B cell (primary cell): ENCODE data around the gene ANO9. TPM values are rescaled to one million over a fixed set of nuclear protein-coding genes. Genes with fewer than 3 reads are reported as not detected.

Experiments
- ATAC-seq: fragments of 200-7000 bp; cut with Tn5 transposase; one replicate; pipeline ENCODE4 v1.10.0; 2021; ENCODE audit warnings: low read depth, mild to moderate bottlenecking, moderate number of reproducible peaks, moderate library complexity
- CTCF ChIA-PET: fragments of 350-600 bp; sonication (Branson Sonifier 250); formaldehyde crosslinking; loops from one replicate; lab custom pipeline; 2021; ENCODE audit warnings: antibody characterized with exemption, inconsistent platforms; lab: Charles Lee
- POLR2A ChIA-PET: fragments of 350-600 bp; sonication (Branson Sonifier 250); formaldehyde crosslinking; loops from one replicate; lab custom pipeline; 2021; ENCODE audit warnings: antibody characterized with exemption; lab: Charles Lee
- DNase-seq: peaks from one replicate; pipeline ENCODE4 v3.0.0; 2013
- H2AFZ ChIP-seq: 2 replicates; pipeline ENCODE4 v1.6.1; 2012; ENCODE audit warnings: mild to moderate bottlenecking, low read depth, low read length; ENCODE audit not compliant: insufficient read depth, poor library complexity, severe bottlenecking
- H3K27ac ChIP-seq, 2 donors: 1 replicate in 1 of 2; 2 replicates in 1 of 2; pipeline ENCODE4 v1.5.1; 2012 to 2013; ENCODE audit warnings: low read length in 2 of 2, mild to moderate bottlenecking in 2 of 2, moderate library complexity in 1 of 2
- H3K27me3 ChIP-seq, 4 experiments: fragments of 200-600 bp in 1 of 4; sonication (generic) in 1 of 4; replicated peaks in 1 of 4; 1 replicate in 2 of 4; 2 replicates in 2 of 4; pipeline versions ENCODE4 v1.6.1 to v1.7.0; 2013 to 2016; ENCODE audit warnings: low read length in 3 of 4, mild to moderate bottlenecking in 2 of 4, mixed read lengths in 1 of 4, moderate library complexity in 1 of 4; ENCODE audit not compliant: insufficient read depth in 4 of 4, control insufficient read depth in 3 of 4; ENCODE audit errors: control extremely low read depth in 1 of 4
- H3K36me3 ChIP-seq, 2 experiments: replicated peaks in 1 of 2; 1 replicate in 1 of 2; 2 replicates in 1 of 2; pipeline versions ENCODE4 v1.6.1 to v1.7.1; 2013; ENCODE audit warnings: low read length in 1 of 2; ENCODE audit not compliant: insufficient read depth in 2 of 2, control insufficient read depth in 1 of 2; ENCODE audit errors: control extremely low read depth in 1 of 2, extremely low read depth in 1 of 2
- H3K4me1 ChIP-seq, 2 donors: fragments of 200-600 bp in 1 of 2; sonication (generic) in 1 of 2; 1 replicate in 1 of 2; 2 replicates in 1 of 2; pipeline versions ENCODE4 v1.5.1 to v1.6.1; 2013 to 2017; ENCODE audit warnings: low read length in 2 of 2; ENCODE audit not compliant: control insufficient read depth in 2 of 2, insufficient read depth in 2 of 2
- H3K4me2 ChIP-seq: replicated peaks from 2 replicates; pipeline ENCODE3; 2012; ENCODE audit warnings: mild to moderate bottlenecking, low read depth, low read length; ENCODE audit not compliant: poor library complexity, severe bottlenecking
- H3K4me3 ChIP-seq, 5 experiments: fragments of 200-600 bp in 1 of 5; sonication (generic) in 1 of 5; 1 replicate in 3 of 5; 2 replicates in 2 of 5; pipeline versions ENCODE4 v1.5.1 to v1.7.0; 2011 to 2016; ENCODE audit warnings: low read length in 4 of 5, mild to moderate bottlenecking in 4 of 5, low read depth in 2 of 5, control low read depth in 1 of 5, moderate library complexity in 1 of 5; ENCODE audit not compliant: insufficient read depth in 1 of 5; ENCODE audit errors: control extremely low read depth in 1 of 5, extremely low read depth in 1 of 5
- H3K79me2 ChIP-seq: fragments of 200-600 bp; sonication (generic); one replicate; pipeline ENCODE4 v1.6.0; 2016; ENCODE audit warnings: low read length; ENCODE audit not compliant: control insufficient read depth, insufficient read depth
- H3K9ac ChIP-seq: fragments of 200-600 bp; sonication (generic); 2 replicates; pipeline ENCODE4 v1.6.1; 2017; ENCODE audit warnings: mild to moderate bottlenecking, low read length, moderate library complexity
- H3K9me3 ChIP-seq, 3 donors: one replicate each; pipeline versions ENCODE4 v1.6.1 to v1.7.1; 2013; ENCODE audit warnings: low read length in 2 of 3; ENCODE audit not compliant: control insufficient read depth in 2 of 3, insufficient read depth in 1 of 3; ENCODE audit errors: control extremely low read depth in 1 of 3
- H4K20me1 ChIP-seq: 2 replicates; pipeline ENCODE4 v1.6.0; 2012; ENCODE audit warnings: mild to moderate bottlenecking, low read length; ENCODE audit not compliant: insufficient read depth, control insufficient read depth, poor library complexity, severe bottlenecking
- H3K27ac Mint-ChIP-seq: one replicate; pipeline ENCODE4 v1.8.0; 2021; ENCODE audit warnings: mixed read lengths
- H3K27me3 Mint-ChIP-seq: one replicate; pipeline ENCODE4 v1.8.0; 2021; ENCODE audit warnings: mixed read lengths
- H3K4me1 Mint-ChIP-seq: one replicate; pipeline ENCODE4 v1.8.0; 2021; ENCODE audit warnings: mixed read lengths
- H3K4me3 Mint-ChIP-seq: one replicate; pipeline ENCODE4 v1.8.0; 2021; ENCODE audit warnings: mixed read lengths
- H3K9me3 Mint-ChIP-seq: one replicate; pipeline ENCODE4 v1.8.0; 2022; ENCODE audit warnings: mixed read lengths; ENCODE audit not compliant: insufficient read depth
- CTCF ChIP-seq: fragments of 200-600 bp; IDR thresholded peaks from one replicate; pipeline ENCODE4 v1.8.0; 2022; ENCODE audit warnings: antibody characterized with exemption, mild to moderate bottlenecking
- EZH2 ChIP-seq: IDR thresholded peaks from 2 replicates; pipeline ENCODE4 v1.6.1; 2012; ENCODE audit warnings: borderline replicate concordance, low read depth, mild to moderate bottlenecking, moderate library complexity, low read length; ENCODE audit not compliant: insufficient read depth, poor library complexity, severe bottlenecking
- whole genome bisulfite sequencing: methylation state at CpG from one replicate; pipeline ENCODE4 v1.1.5; 2013; ENCODE audit warnings: missing lambda C conversion rate; ENCODE audit not compliant: insufficient coverage; 5-methylcytosine and 5-hydroxymethylcytosine counted together
- intact Hi-C: fragments of 100-400 bp; cut with micrococcal nuclease; formaldehyde crosslinking; loops from one replicate; pipeline ENCODE4 v1.10.0; 2022
- polyA plus RNA-seq: library from polyadenylated mRNA; depleted of rRNA; stranded (reverse); fragments of >200 nt; gene quantifications from 2 replicates; pipeline ENCODE4 v1.2.3, GENCODE V29; 2012
- total RNA-seq, 2 donors: library from RNA; stranded (reverse); fragments of 120-200 nt in 1 of 2; gene quantifications; 1 replicate in 1 of 2; 2 replicates in 1 of 2; pipeline versions ENCODE4 v1.2.3 to v1.2.4, GENCODE V29; 2013 to 2022

Gene ANO9
- total and polyA plus RNA-seq, 2 donors (not counting 1 experiment from before 2014, with no cell fraction given): 62.0 to 107 TPM

- Histone ChIP-seq H4K20me1 (no peaks in the 10 kb centered on the region), H3K9me3 (peaks cover 0 to 4% (median 0%) of the 10 kb centered on the region in 3 donors), H3K4me3 (peak overlapping the region in 4 of 5 experiments; percentile 33 to 56 (median 53)), H3K27ac (no peak overlapping the region), H3K4me2 (peak overlapping the region; percentile 89), H3K9ac (peak overlapping the region; percentile 56), H2AFZ (peak overlapping the region; percentile 71), H3K79me2 (no peaks in the 10 kb centered on the region), H3K36me3 (no peaks in the 10 kb centered on the region), H3K27me3 (peaks cover 0 to 9% (median 0%) of the 10 kb centered on the region in 4 experiments), H3K4me1 (peaks cover 12 to 15% of the 10 kb centered on the region in 2 donors)
- WGBS: 32% methylated on average over 43 of the region's 43 CpGs
- H3K4me3 Mint-ChIP-seq: peak overlapping the region; percentile 57
- DNase-seq (peak; percentile 78), ATAC-seq (peak; percentile 96)
- no peaks in the 10 kb centered on the region for H3K9me3 Mint-ChIP-seq
- H3K27ac Mint-ChIP-seq: no peak overlapping the region
- H3K4me1 Mint-ChIP-seq: peaks cover 3% of the 10 kb centered on the region
- ChIA-PET CTCF (interaction anchor here (0.6 to 2.3 kb wide), 7 partner anchors 10 to 154 kb away, joined by 3 to 11 read pairs (median 3); no protein-coding TSS in a partner anchor), POLR2A (interaction anchor here (0.7 to 1.1 kb wide), 2 partner anchors 10 to 130 kb away, joined by 5 to 7 read pairs; no protein-coding TSS in a partner anchor)
- TF ChIP-seq CTCF (peak; percentile 25), EZH2 (no peak)
- intact Hi-C loops: no loop called here
- no peaks in the 10 kb centered on the region for H3K27me3 Mint-ChIP-seq
Measured at GRCh38 chr11:396948-397548, 44.8 kb downstream of the ANO9 start.

GRCh38 chr11:396511-396947, 45.3 kb downstream of the ANO9 start:
- peak overlapping the region; percentile 57 for H3K4me3 Mint-ChIP-seq
- Histone ChIP-seq H3K4me1 (peaks cover 12 to 15% of the 10 kb centered on the region in 2 donors), H3K27ac (no peak overlapping the region), H3K27me3 (peaks cover 0 to 13% (median 0%) of the 10 kb centered on the region in 4 experiments), H3K9me3 (peaks cover 0 to 4% (median 0%) of the 10 kb centered on the region in 3 donors), H3K36me3 (no peaks in the 10 kb centered on the region), H3K9ac (peak overlapping the region; percentile 56), H2AFZ (peak overlapping the region; percentile 71), H4K20me1 (no peaks in the 10 kb centered on the region), H3K79me2 (no peaks in the 10 kb centered on the region), H3K4me2 (peak overlapping the region; percentile 89), H3K4me3 (peak overlapping the region in 4 of 5 experiments; percentile 33 to 56 (median 53))
- ATAC-seq (peak; percentile 25), DNase-seq (peak; percentile 45)
- H3K9me3 Mint-ChIP-seq: no peaks in the 10 kb centered on the region
- no peak for TF ChIP-seq CTCF
- TF ChIP-seq EZH2: no peak
- ChIA-PET CTCF (interaction anchor here (0.6 to 2.3 kb wide), 7 partner anchors 10 to 154 kb away, joined by 3 to 11 read pairs (median 3); no protein-coding TSS in a partner anchor), POLR2A (interaction anchor here (0.7 to 1.1 kb wide), 2 partner anchors 10 to 129 kb away, joined by 5 to 7 read pairs; no protein-coding TSS in a partner anchor)
- H3K27ac Mint-ChIP-seq: no peak overlapping the region
- 47% methylated on average over 23 of the region's 23 CpGs for WGBS
- peaks cover 3% of the 10 kb centered on the region for H3K4me1 Mint-ChIP-seq
- intact Hi-C loops: no loop called here
- H3K27me3 Mint-ChIP-seq: no peaks in the 10 kb centered on the region
